Endothelial cell of umbilical vein (primary cell): ENCODE results near the gene TMEM208. TPM values are rescaled to one million over a fixed set of nuclear protein-coding genes. Genes with fewer than 3 reads are reported as not detected.

Experiments
- BruUV-seq: library from RNA; stranded (reverse); fragments of 400-500 nt; replicated peaks from 2 replicates; lab custom pipeline; 2021; lab: Mats Ljungman, UMichigan
- CTCF ChIA-PET: fragments of 300-600, 350-600 bp; sonication (Branson Sonifier 250); formaldehyde crosslinking; loops from one replicate; lab custom pipeline; 2021; ENCODE audit warnings: antibody characterized with exemption, inconsistent platforms; lab: Charles Lee
- POLR2A ChIA-PET: fragments of 300-600, 350-600 bp; sonication (Branson Sonifier 250); formaldehyde crosslinking; loops from one replicate; lab custom pipeline; 2021; ENCODE audit warnings: antibody characterized with exemption, inconsistent platforms; lab: Charles Lee
- DNase-seq: peaks from one replicate; pipeline ENCODE4 v3.0.0-alpha.2; 2011; ENCODE audit warnings: low read depth, low spot score
- FAIRE-seq: peaks from 2 replicates; lab custom pipeline; 2011; peaks lifted over from hg19 to GRCh38; lab: Jason Lieb, UNC
- H2AFZ ChIP-seq: 2 replicates; pipeline ENCODE4 v1.6.0; 2012; ENCODE audit warnings: low read depth, low read length, control low read depth, inconsistent platforms
- H3K27ac ChIP-seq: 2 replicates; pipeline ENCODE4 v1.5.1; 2011; ENCODE audit warnings: low read depth, mild to moderate bottlenecking, control low read depth, low read length, moderate library complexity; ENCODE audit not compliant: insufficient read depth
- H3K27me3 ChIP-seq, 2 experiments: 2 replicates each; pipeline versions ENCODE4 v1.6.0 to v1.6.1; 2011; ENCODE audit warnings: low read length in 2 of 2, mixed read lengths in 1 of 2; ENCODE audit not compliant: control insufficient read depth in 2 of 2, insufficient read depth in 2 of 2
- H3K36me3 ChIP-seq, 2 experiments: 2 replicates in 1 of 2; 3 replicates in 1 of 2; pipeline ENCODE4 v1.5.1; 2011; ENCODE audit warnings: low read length in 2 of 2, mild to moderate bottlenecking in 1 of 2, moderate library complexity in 1 of 2; ENCODE audit not compliant: control insufficient read depth in 2 of 2, insufficient read depth in 2 of 2; ENCODE audit errors: extremely low read depth in 1 of 2
- H3K4me1 ChIP-seq: 3 replicates; pipeline ENCODE4 v1.5.1; 2011; ENCODE audit warnings: mild to moderate bottlenecking, low read length; ENCODE audit not compliant: control insufficient read depth, insufficient read depth; ENCODE audit errors: extremely low read depth
- H3K4me2 ChIP-seq: 2 replicates; pipeline ENCODE4 v1.6.1; 2011; ENCODE audit warnings: low read length, control low read depth, mixed read lengths; ENCODE audit not compliant: insufficient read depth
- H3K4me3 ChIP-seq, 3 experiments: fragments of 200-600 bp in 1 of 3; sonication (generic), shearing (Covaris generic) in 1 of 3; replicated peaks in 1 of 3; 2 replicates each; pipeline ENCODE4 v1.5.1; 2011 to 2016; ENCODE audit warnings: control low read depth in 3 of 3, low read length in 3 of 3, mild to moderate bottlenecking in 2 of 3, inconsistent platforms in 1 of 3, low read depth in 1 of 3, moderate library complexity in 1 of 3; ENCODE audit not compliant: insufficient read depth in 1 of 3
- H3K79me2 ChIP-seq: 2 replicates; pipeline ENCODE4 v1.6.0; 2012; ENCODE audit warnings: low read length, inconsistent platforms; ENCODE audit not compliant: control insufficient read depth, insufficient read depth
- H3K9ac ChIP-seq: replicated peaks from 2 replicates; pipeline ENCODE3; 2011; ENCODE audit warnings: low read length, control low read depth; ENCODE audit not compliant: insufficient read depth; ENCODE audit errors: extremely low read depth
- H3K9me1 ChIP-seq: replicated peaks from 3 replicates; pipeline ENCODE4 v1.6.0; 2011; ENCODE audit warnings: mild to moderate bottlenecking, low read length; ENCODE audit not compliant: control insufficient read depth, insufficient read depth; ENCODE audit errors: extremely low read depth
- H3K9me3 ChIP-seq: replicated peaks from 2 replicates; pipeline ENCODE4 v1.5.1; 2012; ENCODE audit warnings: low read length, inconsistent platforms; ENCODE audit not compliant: control insufficient read depth, insufficient read depth
- H4K20me1 ChIP-seq: replicated peaks from 2 replicates; pipeline ENCODE3; 2011; ENCODE audit warnings: mild to moderate bottlenecking, low read length; ENCODE audit not compliant: control insufficient read depth, insufficient read depth; ENCODE audit errors: extremely low read depth
- EZH2 ChIP-seq: IDR thresholded peaks from 2 replicates; pipeline ENCODE4 v1.6.1; 2012; ENCODE audit warnings: borderline replicate concordance, low read depth, mild to moderate bottlenecking, moderate library complexity, low read length, inconsistent platforms; ENCODE audit not compliant: severe bottlenecking
- FOS ChIP-seq: IDR thresholded peaks from 2 replicates; pipeline ENCODE4 v1.6.1; 2011; ENCODE audit warnings: mild to moderate bottlenecking, low read length, moderate library complexity, borderline replicate concordance; ENCODE audit not compliant: insufficient read depth
- GATA2 ChIP-seq: IDR thresholded peaks from 2 replicates; pipeline ENCODE4 v1.7.0; 2011; ENCODE audit warnings: low read depth, mild to moderate bottlenecking, moderate library complexity, mixed read lengths, low read length; ENCODE audit not compliant: insufficient read length, insufficient read depth
- JUN ChIP-seq: IDR thresholded peaks from 2 replicates; pipeline ENCODE4 v1.6.1; 2011; ENCODE audit warnings: borderline replicate concordance, low read depth; ENCODE audit not compliant: insufficient read length, insufficient read depth
- MYC ChIP-seq: IDR thresholded peaks from one replicate; pipeline ENCODE4 v1.6.1; 2011; ENCODE audit warnings: mild to moderate bottlenecking, low read depth, low read length
- POLR2A ChIP-seq: IDR thresholded peaks from 2 replicates; pipeline ENCODE4 v1.6.1; 2012; ENCODE audit warnings: low read depth, mild to moderate bottlenecking, control low read depth, low read length
- POLR2AphosphoS5 ChIP-seq: IDR thresholded peaks from 2 replicates; pipeline ENCODE4 v1.6.1; 2012; ENCODE audit warnings: low read depth, mild to moderate bottlenecking, control low read depth, low read length, moderate library complexity; ENCODE audit not compliant: insufficient read depth
- dilution Hi-C: fragments of 300-500 bp; cut with MboI; formaldehyde crosslinking; loops from one replicate; pipeline ENCODE4 v1.15.0; 2019; ENCODE audit warnings: low sequenced_read_pairs; ENCODE audit not compliant: extremely low pct_ligation_motif_present
- intact Hi-C: fragments of 100-400 bp; cut with micrococcal nuclease; formaldehyde crosslinking; loops from one replicate; pipeline ENCODE4 v1.10.0; 2022
- polyA plus RNA-seq, 4 experiments: library from polyadenylated mRNA; depleted of rRNA in 3 of 4; stranded (reverse) in 3 of 4; unstranded in 1 of 4; fragments of >200 nt; gene quantifications; 2 replicates each; pipeline versions ENCODE4 v1.2.1 to v1.2.3, GENCODE V29; 2011 to 2012; ENCODE audit warnings: missing spikeins in 1 of 4
- total RNA-seq: library from RNA; stranded (reverse); gene quantifications from 2 replicates; pipeline ENCODE4 v1.2.3, GENCODE V29; 2021
- TF ChIP-seq, protein P1 (sequence below), 2 donors: IDR thresholded peaks; 1 replicate in 1 of 2; 2 replicates in 1 of 2; pipeline ENCODE4 v1.5.1; 2011; ENCODE audit warnings: low read length in 2 of 2, mild to moderate bottlenecking in 2 of 2, moderate library complexity in 2 of 2, control low read depth in 1 of 2, inconsistent platforms in 1 of 2, low read depth in 1 of 2; ENCODE audit not compliant: insufficient read depth in 1 of 2; ENCODE audit errors: extremely low read depth in 1 of 2
- TF ChIP-seq, protein P2 (sequence below): IDR thresholded peaks from 2 replicates; pipeline ENCODE4 v1.6.1; 2011; ENCODE audit not compliant: insufficient read depth, insufficient read length

The TMEM208 gene
- total and polyA plus RNA-seq, 2 donors (not counting 3 experiments of a cell fraction or from before 2014, with no cell fraction given) = 35.3 to 94.0 TPM

GRCh38 chr16:67202956-67203493 lies 23.9 kb upstream of the TMEM208 start:
- FAIRE-seq (no peak), DNase-seq (no peak)
- intact Hi-C loops (no loop called here), dilution Hi-C loops (no loop called here)
- no peak overlapping the region for H3K4me2 ChIP-seq
- H3K27ac ChIP-seq = no peak overlapping the region
- H3K79me2 ChIP-seq = no peaks in the 10 kb centered on the region
- H3K9me1 ChIP-seq = no peaks in the 10 kb centered on the region
- no peak overlapping the region for H3K9ac ChIP-seq
- ChIA-PET POLR2A (no interaction called here), CTCF (interaction anchor here (0.9 to 1.6 kb wide), 4 partner anchors 10 to 48 kb away, joined by 3 to 6 read pairs (median 4); partner anchors contain the start of gene E2F4)
- H3K4me1 ChIP-seq = peaks cover 2% of the 10 kb centered on the region
- H3K9me3 ChIP-seq = no peaks in the 10 kb centered on the region
- no peaks in the 10 kb centered on the region for H4K20me1 ChIP-seq
- H3K4me3 ChIP-seq = no peak overlapping the region
- H3K27me3 ChIP-seq = no peaks in the 10 kb centered on the region
- H2AFZ ChIP-seq = no peak overlapping the region
- peaks cover 0 to 37% of the 10 kb centered on the region in 2 experiments for H3K36me3 ChIP-seq
- no TSS peak for BruUV-seq
- TF ChIP-seq, protein P1, sequence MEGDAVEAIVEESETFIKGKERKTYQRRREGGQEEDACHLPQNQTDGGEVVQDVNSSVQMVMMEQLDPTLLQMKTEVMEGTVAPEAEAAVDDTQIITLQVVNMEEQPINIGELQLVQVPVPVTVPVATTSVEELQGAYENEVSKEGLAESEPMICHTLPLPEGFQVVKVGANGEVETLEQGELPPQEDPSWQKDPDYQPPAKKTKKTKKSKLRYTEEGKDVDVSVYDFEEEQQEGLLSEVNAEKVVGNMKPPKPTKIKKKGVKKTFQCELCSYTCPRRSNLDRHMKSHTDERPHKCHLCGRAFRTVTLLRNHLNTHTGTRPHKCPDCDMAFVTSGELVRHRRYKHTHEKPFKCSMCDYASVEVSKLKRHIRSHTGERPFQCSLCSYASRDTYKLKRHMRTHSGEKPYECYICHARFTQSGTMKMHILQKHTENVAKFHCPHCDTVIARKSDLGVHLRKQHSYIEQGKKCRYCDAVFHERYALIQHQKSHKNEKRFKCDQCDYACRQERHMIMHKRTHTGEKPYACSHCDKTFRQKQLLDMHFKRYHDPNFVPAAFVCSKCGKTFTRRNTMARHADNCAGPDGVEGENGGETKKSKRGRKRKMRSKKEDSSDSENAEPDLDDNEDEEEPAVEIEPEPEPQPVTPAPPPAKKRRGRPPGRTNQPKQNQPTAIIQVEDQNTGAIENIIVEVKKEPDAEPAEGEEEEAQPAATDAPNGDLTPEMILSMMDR (IDR thresholded peaks at IDR 0.05; ENCODE audit: extremely low read depth in 1 of 2, insufficient read depth in 1 of 2, low read depth in 1 of 2, low read length in 2 of 2) = no peak
- no peak for TF ChIP-seq POLR2A
- no peak for TF ChIP-seq POLR2AphosphoS5
- TF ChIP-seq, protein P2, sequence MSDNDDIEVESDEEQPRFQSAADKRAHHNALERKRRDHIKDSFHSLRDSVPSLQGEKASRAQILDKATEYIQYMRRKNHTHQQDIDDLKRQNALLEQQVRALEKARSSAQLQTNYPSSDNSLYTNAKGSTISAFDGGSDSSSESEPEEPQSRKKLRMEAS = no peak
- TF ChIP-seq JUN = no peak
- no peak for TF ChIP-seq GATA2
- no peak for TF ChIP-seq MYC
- TF ChIP-seq FOS = no peak
- TF ChIP-seq EZH2 = no peak
